ENCODE data around the gene CRTAP. TPM values are rescaled to one million over a fixed set of nuclear protein-coding genes. Genes with fewer than 3 reads are reported as not detected.
"Not testable (repeated sequence)": the region's sequence is repeated elsewhere in the genome, so short reads cannot be mapped to it uniquely, and the experiment has no call there.

CRTAP gene
- total RNA-seq, 1 donor from 2014 or later = 276 TPM

DNA sequence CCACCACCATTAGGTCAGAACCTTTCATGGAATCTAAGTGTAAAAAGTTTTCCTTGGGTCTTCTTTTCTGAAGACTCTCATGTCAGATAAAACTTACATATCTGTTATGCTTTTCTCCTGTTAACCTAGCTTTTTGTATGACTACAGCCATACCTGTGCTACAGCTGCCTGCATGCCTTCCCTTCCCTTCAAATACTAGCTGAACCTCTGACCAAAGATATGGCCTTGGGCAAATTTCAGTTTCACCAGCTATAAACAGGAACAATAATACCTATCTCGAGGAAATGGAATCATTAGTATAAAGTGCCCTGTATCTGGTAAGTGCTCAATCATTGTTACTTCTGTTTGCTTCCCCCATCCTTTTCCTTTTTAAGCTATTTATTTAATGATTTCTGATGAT, 41.9 kb upstream of the CRTAP start:
- no peak overlapping the region for H3K27ac Mint-ChIP-seq (ENCODE audit: unreplicated experiment)

DNA sequence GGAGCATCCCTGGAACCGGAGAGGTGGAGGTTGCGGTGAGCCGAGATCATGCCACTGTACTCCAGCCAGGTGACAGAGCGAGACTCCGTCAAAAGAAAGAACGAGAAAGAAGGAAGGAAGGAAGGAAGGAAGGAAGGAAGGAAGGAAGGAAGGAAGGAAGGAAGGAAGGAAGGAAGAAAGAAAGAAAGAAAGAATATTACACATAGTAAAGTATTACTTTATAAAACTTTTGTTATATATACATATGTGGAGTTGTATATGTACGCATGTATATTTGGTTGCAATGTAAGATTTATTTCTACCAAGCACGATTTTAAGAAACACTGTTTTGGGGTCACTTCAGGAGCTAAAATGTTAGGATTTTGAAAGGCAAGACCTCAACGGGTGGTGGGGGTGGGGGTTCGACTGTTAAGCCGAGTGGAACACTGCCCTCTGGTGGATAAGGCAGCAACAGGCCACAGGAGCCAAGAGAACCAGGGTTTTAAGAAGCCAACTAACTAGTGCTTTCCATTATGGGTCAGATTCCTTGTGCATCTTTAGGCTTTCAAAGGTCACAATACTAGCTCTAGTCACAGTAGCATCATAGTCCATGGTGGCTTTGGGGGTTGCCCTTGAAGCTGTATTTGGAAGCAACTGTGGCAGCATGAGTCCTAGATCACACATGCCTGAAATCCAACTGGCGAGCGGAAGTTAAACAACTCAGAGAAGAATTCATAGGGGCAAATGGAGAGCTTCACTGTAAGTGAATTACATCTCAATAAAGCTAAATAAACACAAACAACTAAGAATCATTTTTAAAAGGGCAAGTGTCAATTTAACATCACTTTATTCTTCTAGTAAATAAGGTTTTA, 39.4 kb upstream of the CRTAP start:
- no peak overlapping the region for H3K27ac Mint-ChIP-seq (ENCODE audit: unreplicated experiment)
- no peak overlapping the region for H3K4me3 Mint-ChIP-seq (ENCODE audit: unreplicated experiment)
- DNase-seq (ENCODE audit: low spot score) = no peak
- no peaks in the 10 kb centered on the region for H3K27me3 Mint-ChIP-seq (ENCODE audit: low read depth)
- no peaks in the 10 kb centered on the region for H3K9me3 Mint-ChIP-seq (ENCODE audit: low read depth)
- TF ChIP-seq, protein P1, sequence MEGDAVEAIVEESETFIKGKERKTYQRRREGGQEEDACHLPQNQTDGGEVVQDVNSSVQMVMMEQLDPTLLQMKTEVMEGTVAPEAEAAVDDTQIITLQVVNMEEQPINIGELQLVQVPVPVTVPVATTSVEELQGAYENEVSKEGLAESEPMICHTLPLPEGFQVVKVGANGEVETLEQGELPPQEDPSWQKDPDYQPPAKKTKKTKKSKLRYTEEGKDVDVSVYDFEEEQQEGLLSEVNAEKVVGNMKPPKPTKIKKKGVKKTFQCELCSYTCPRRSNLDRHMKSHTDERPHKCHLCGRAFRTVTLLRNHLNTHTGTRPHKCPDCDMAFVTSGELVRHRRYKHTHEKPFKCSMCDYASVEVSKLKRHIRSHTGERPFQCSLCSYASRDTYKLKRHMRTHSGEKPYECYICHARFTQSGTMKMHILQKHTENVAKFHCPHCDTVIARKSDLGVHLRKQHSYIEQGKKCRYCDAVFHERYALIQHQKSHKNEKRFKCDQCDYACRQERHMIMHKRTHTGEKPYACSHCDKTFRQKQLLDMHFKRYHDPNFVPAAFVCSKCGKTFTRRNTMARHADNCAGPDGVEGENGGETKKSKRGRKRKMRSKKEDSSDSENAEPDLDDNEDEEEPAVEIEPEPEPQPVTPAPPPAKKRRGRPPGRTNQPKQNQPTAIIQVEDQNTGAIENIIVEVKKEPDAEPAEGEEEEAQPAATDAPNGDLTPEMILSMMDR (IDR thresholded peaks at IDR 0.05) = peak; percentile 93
- peaks cover 31% of the 10 kb centered on the region for H3K4me1 Mint-ChIP-seq (ENCODE audit: low read depth)
- peaks cover 10% of the 10 kb centered on the region for H3K36me3 Mint-ChIP-seq (ENCODE audit: low read depth)

More for the DNA sequence above, 41.9 kb upstream of the CRTAP start:
- Mint-ChIP-seq H3K4me3 (ENCODE audit: unreplicated experiment) (no peak overlapping the region), H3K36me3 (ENCODE audit: low read depth) (peaks cover 18% of the 10 kb centered on the region), H3K27me3 (ENCODE audit: low read depth) (no peaks in the 10 kb centered on the region), H3K9me3 (ENCODE audit: low read depth) (no peaks in the 10 kb centered on the region), H3K4me1 (ENCODE audit: low read depth) (peaks cover 27% of the 10 kb centered on the region)
- DNase-seq (ENCODE audit: low spot score) = no peak
- TF ChIP-seq, protein P1 (IDR thresholded peaks at IDR 0.05) = no peak

DNA sequence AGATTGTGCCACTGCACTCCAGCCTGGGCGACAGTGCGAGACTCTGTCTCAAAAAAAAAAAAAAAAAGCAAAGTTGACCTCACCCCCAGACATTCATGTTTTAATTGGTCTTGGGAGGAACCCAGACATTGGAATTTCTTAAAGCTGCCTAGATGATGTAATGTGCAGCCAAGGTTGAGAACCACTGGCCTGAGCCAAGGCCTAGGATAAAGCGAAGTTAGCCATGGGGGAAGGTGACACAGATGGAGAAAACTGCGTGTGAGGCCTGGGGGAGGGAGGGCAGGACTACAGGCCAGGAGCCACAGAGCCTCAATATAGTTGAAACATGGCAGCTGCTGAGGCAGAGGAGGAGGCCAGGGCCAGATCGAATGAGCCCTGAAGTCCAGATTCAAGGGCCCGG, 37.8 kb upstream of the CRTAP start:
- H3K9me3 Mint-ChIP-seq (ENCODE audit: low read depth) = no peaks in the 10 kb centered on the region
- H3K27ac Mint-ChIP-seq (ENCODE audit: unreplicated experiment) = peak overlapping the region; percentile 81
- no peak overlapping the region for H3K4me3 Mint-ChIP-seq (ENCODE audit: unreplicated experiment)
- peaks cover 24% of the 10 kb centered on the region for H3K4me1 Mint-ChIP-seq (ENCODE audit: low read depth)
- H3K36me3 Mint-ChIP-seq (ENCODE audit: low read depth) = peaks cover 8% of the 10 kb centered on the region
- no peaks in the 10 kb centered on the region for H3K27me3 Mint-ChIP-seq (ENCODE audit: low read depth)
- no peak for DNase-seq (ENCODE audit: low spot score)
- TF ChIP-seq, protein P1 (IDR thresholded peaks at IDR 0.05) = no peak

DNA sequence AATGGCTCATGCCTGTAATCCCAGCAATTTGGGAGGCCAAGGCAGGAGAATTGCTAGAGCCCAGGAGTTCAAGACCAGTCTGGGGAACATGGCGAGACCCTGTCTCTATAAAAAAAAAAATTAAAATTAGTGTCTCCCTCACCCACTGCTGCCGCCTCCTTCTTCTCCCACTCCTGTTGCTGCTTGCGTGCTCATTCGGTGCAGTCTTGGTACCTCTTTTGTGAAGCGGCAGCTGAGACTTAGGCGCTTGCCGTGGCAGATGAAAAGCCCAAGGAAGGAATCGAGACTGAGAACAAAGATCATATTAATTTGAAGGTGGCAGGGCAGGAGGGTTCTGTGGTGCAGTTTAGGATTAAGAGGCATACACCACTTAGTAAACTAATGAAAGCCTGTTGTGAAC, 36.9 kb upstream of the CRTAP start:
- no peak overlapping the region for H3K27ac Mint-ChIP-seq (ENCODE audit: unreplicated experiment)

DNA sequence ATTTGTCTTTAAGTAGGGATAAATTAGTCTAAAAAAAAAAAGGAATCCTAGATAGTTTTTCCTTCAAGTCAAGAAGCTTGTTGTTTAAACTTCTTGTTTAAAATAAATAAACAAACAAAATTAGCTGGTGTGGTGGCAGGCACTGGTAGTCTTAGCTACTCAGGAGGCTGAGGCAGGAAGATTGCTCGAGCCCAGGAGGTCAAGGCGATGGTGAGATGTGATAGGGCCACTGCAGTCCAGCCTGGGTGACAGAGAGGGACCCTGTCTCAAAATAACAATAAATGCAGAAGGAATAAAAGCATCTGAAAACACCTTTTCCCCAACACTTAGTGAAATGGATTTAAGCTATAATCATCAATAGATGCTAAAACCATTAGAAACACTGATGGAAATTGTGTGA, 35.8 kb upstream of the CRTAP start:
- Mint-ChIP-seq H3K4me1 (ENCODE audit: low read depth) (peaks cover 24% of the 10 kb centered on the region), H3K36me3 (ENCODE audit: low read depth) (peaks cover 4% of the 10 kb centered on the region), H3K4me3 (ENCODE audit: unreplicated experiment) (no peak overlapping the region), H3K9me3 (ENCODE audit: low read depth) (no peaks in the 10 kb centered on the region), H3K27me3 (ENCODE audit: low read depth) (no peaks in the 10 kb centered on the region), H3K27ac (ENCODE audit: unreplicated experiment) (no peak overlapping the region)
- TF ChIP-seq, protein P1 (IDR thresholded peaks at IDR 0.05) = no peak
- no peak for DNase-seq (ENCODE audit: low spot score)

More for the DNA sequence above, 36.9 kb upstream of the CRTAP start:
- Mint-ChIP-seq H3K27me3 (ENCODE audit: low read depth) (no peaks in the 10 kb centered on the region), H3K36me3 (ENCODE audit: low read depth) (peaks cover 5% of the 10 kb centered on the region), H3K9me3 (ENCODE audit: low read depth) (no peaks in the 10 kb centered on the region), H3K4me1 (ENCODE audit: low read depth) (peaks cover 24% of the 10 kb centered on the region), H3K4me3 (ENCODE audit: unreplicated experiment) (no peak overlapping the region)
- DNase-seq (ENCODE audit: low spot score) = no peak
- TF ChIP-seq, protein P1 (IDR thresholded peaks at IDR 0.05) = no peak

DNA sequence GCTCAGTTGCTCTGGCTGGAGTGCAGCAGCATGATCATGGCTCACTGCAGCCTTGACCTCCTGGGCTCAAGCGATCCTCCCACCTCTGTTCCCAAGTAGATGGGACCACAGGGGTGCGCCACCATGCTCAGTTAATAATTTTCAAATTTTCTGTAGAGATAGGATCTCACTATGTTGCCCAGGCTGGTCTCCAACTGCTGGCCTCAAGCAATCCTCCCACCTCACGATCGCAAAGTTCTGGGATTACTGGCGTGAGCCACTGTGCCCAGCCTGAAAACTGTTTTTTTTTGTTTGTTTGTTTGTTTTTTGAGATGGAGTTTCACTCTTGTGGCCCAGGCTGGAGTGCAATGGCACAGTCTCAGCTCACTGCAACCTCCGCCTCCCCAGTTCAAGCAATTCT, 34.0 kb upstream of the CRTAP start:
- H3K36me3 Mint-ChIP-seq (ENCODE audit: low read depth); H3K4me3 Mint-ChIP-seq (ENCODE audit: unreplicated experiment); H3K9me3 Mint-ChIP-seq (ENCODE audit: low read depth); H3K27me3 Mint-ChIP-seq (ENCODE audit: low read depth); H3K27ac Mint-ChIP-seq (ENCODE audit: unreplicated experiment); DNase-seq (ENCODE audit: low spot score): not testable (repeated sequence)
- peaks cover 26% of the 10 kb centered on the region for H3K4me1 Mint-ChIP-seq (ENCODE audit: low read depth)

Measured in chondrocyte (in vitro differentiated cells).